Stimulated activated effector memory CD8-positive, alpha-beta T cell treated with anti-CD3 and anti-CD28 coated beads, Interleukin-12 subunit alpha, Interleukin-12 subunit beta, amount 100 ng/mL, for 72 hours (primary cell): Measurements from ENCODE around the gene ZNF516.

Source experiments
- ATAC-seq: fragments of 150-1000 bp; cut with Tn5 transposase; 2 replicates; pipeline ENCODE4 v1.10.0; 2021
- DNase-seq, 2 donors: peaks; one replicate each; pipeline ENCODE4 v3.0.0; 2021 to 2022; ENCODE audit warnings: low spot score in 2 of 2
- H3K27ac Mint-ChIP-seq: one replicate; pipeline ENCODE4 v1.8.0; 2022; ENCODE audit warnings: mild to moderate bottlenecking, mixed read lengths
- H3K36me3 Mint-ChIP-seq: one replicate; pipeline ENCODE4 v1.8.0; 2022; ENCODE audit warnings: mild to moderate bottlenecking, mixed read lengths
- H3K4me1 Mint-ChIP-seq: one replicate; pipeline ENCODE4 v1.8.0; 2022; ENCODE audit warnings: mixed read lengths
- H3K4me3 Mint-ChIP-seq: one replicate; pipeline ENCODE4 v1.8.0; 2022; ENCODE audit warnings: mild to moderate bottlenecking, mixed read lengths
- H3K9me3 Mint-ChIP-seq: one replicate; pipeline ENCODE4 v1.8.0; 2022; ENCODE audit warnings: mixed read lengths

Gene ZNF516

DNA sequence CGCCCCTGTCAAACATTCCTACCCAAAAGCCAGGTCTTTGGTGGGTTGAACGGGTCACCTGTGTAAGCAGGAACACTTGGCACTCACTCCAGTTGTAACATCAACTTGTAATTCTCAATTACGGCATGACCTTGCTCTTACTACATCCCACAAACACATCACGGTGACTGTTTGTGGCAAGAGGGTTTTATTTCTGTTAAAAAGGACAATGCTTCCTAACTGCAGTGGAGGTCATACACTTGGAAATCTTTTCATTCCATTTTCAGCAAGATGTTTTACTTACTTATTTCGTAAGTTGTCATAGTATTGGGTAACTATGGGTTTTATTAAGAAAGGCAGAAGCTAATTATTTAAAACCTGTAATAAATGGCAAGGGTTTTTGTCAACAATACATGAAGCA is 126.1 kb downstream of the ZNF516 start:
- no peak for ATAC-seq
- Mint-ChIP-seq H3K27ac (no peak overlapping the region), H3K4me3 (no peak overlapping the region), H3K4me1 (peaks cover 19% of the 10 kb centered on the region), H3K9me3 (no peaks in the 10 kb centered on the region), H3K36me3 (peaks cover 10% of the 10 kb centered on the region)
- DNase-seq: no peak

GRCh38 chr18:76368271-76368670 is 126.8 kb downstream of the ZNF516 start:
- Mint-ChIP-seq H3K9me3 (no peaks in the 10 kb centered on the region), H3K4me1 (peaks cover 18% of the 10 kb centered on the region), H3K27ac (no peak overlapping the region), H3K36me3 (peaks cover 10% of the 10 kb centered on the region), H3K4me3 (no peak overlapping the region)
- DNase-seq: no peak
- ATAC-seq: no peak

- H3K36me3 Mint-ChIP-seq: peaks cover 10% of the 10 kb centered on the region
- no peaks in the 10 kb centered on the region for H3K9me3 Mint-ChIP-seq
- no peak overlapping the region for H3K27ac Mint-ChIP-seq
- ATAC-seq: no peak
- H3K4me1 Mint-ChIP-seq: peaks cover 12% of the 10 kb centered on the region
- no peak overlapping the region for H3K4me3 Mint-ChIP-seq
- no peak for DNase-seq
Measured at GRCh38 chr18:76367168-76368125, 127.6 kb downstream of the ZNF516 start.

- Mint-ChIP-seq H3K4me1 (peaks cover 12% of the 10 kb centered on the region), H3K27ac (no peak overlapping the region), H3K9me3 (no peaks in the 10 kb centered on the region), H3K36me3 (peaks cover 16% of the 10 kb centered on the region), H3K4me3 (no peak overlapping the region)
- ATAC-seq: no peak
- DNase-seq: no peak
Measured at GRCh38 chr18:76365561-76365960, 129.5 kb downstream of the ZNF516 start.

DNA sequence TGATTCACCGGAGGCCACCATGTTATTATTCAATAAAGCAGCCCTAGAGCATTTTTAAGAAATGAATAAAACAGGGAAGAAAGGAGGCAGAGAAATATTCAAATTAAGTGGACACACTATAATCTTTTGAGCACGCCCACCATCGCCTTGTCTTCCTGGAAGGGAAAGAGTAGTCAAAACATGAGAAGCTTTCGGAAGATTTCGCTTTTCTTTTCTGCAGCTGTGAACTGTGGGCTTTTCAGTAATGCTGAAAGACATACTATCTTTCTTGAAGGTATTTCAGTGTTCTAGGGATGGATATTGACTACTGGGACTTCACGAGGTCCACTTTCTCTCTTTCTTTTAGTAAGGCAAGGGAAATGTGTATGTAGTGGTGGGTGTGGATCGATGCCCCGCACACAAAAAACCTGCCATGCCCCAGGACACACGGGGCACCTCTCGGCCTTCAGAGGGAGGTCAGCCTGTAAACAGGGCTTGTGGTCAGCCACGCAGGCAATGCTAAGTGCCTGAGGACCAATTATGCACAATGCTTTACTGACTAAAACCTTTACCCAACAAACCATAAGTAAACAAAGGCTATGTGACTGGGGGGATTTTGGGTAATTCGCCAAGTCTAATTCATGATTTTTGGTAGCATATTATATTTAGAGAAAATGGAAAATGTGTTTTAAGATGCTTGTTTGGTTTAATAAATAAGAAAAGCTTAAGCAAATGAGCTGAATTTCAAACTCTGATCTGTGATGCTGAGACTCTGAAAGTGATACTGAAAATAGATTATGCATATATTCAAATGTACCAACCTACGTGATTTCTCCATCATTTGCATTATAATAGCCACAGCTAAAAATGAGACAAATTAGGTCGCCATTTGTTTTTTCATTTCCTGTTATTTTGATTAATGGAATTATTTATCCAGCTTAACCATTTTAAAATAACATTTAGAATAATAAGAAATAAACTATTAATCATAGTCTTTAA is 130.5 kb downstream of the ZNF516 start:
- H3K27ac Mint-ChIP-seq: no peak overlapping the region
- DNase-seq (no peak), ATAC-seq (peak; percentile 73)
- H3K4me3 Mint-ChIP-seq: peak overlapping the region; percentile 25
- H3K4me1 Mint-ChIP-seq: peaks cover 12% of the 10 kb centered on the region
- peaks cover 10% of the 10 kb centered on the region for H3K36me3 Mint-ChIP-seq
- H3K9me3 Mint-ChIP-seq: no peaks in the 10 kb centered on the region

- no peak overlapping the region for H3K4me3 Mint-ChIP-seq
- ATAC-seq: no peak
- H3K36me3 Mint-ChIP-seq: peaks cover 6% of the 10 kb centered on the region
- no peaks in the 10 kb centered on the region for H3K9me3 Mint-ChIP-seq
- no peak overlapping the region for H3K27ac Mint-ChIP-seq
- peaks cover 12% of the 10 kb centered on the region for H3K4me1 Mint-ChIP-seq
- no peak for DNase-seq
Measured at GRCh38 chr18:76363436-76364120, 131.5 kb downstream of the ZNF516 start.

DNA sequence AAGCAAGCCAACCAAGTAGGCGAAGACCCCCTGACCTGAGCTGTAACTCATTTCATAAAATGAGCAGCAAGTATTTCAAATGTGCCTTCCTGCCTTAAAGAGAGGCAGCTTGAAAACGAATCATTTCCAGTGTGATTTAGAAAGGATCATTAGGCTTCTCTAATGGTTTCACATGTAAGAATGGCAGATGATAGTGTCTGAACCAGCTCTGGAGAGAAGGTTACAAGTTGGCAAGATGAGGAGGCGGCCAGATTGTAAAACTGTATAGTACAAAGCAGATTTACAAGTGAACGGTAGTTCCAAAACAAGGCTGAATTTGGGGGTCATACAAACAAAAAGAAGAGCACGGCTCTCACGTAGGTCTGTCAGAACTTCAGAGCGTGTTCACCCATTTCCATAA is 132.4 kb downstream of the ZNF516 start:
- Mint-ChIP-seq H3K36me3 (peaks cover 6% of the 10 kb centered on the region), H3K9me3 (no peaks in the 10 kb centered on the region), H3K27ac (no peak overlapping the region), H3K4me1 (peaks cover 12% of the 10 kb centered on the region), H3K4me3 (no peak overlapping the region)
- ATAC-seq (no peak), DNase-seq (no peak)

DNA sequence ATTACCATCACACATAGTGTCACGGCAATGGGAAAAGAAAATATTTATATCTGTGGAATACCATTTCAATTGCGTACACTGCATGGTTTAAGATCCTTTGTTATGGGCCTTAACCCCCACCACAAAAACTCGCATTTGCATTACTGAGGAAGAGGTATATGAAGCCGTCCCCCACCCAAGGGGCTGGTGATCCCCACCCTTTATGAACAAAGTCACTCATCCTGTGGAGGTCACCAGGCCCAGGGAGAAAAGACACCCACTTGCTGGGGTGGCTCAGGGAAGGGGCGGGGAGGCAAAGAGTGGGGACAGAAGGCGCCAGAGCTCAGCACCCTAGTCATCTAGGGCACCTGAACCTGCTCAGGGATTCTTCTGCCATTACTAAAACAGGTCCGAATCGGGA is 133.8 kb downstream of the ZNF516 start:
- Mint-ChIP-seq H3K4me3 (no peak overlapping the region), H3K36me3 (peaks cover 6% of the 10 kb centered on the region), H3K27ac (no peak overlapping the region), H3K4me1 (peaks cover 12% of the 10 kb centered on the region), H3K9me3 (no peaks in the 10 kb centered on the region)
- ATAC-seq (no peak), DNase-seq (no peak)

- Mint-ChIP-seq H3K4me3 (no peak overlapping the region), H3K36me3 (peaks cover 6% of the 10 kb centered on the region), H3K4me1 (peaks cover 12% of the 10 kb centered on the region), H3K27ac (no peak overlapping the region), H3K9me3 (no peaks in the 10 kb centered on the region)
- DNase-seq (no peak), ATAC-seq (no peak)
Measured at GRCh38 chr18:76359909-76360308, 135.1 kb downstream of the ZNF516 start.

DNA sequence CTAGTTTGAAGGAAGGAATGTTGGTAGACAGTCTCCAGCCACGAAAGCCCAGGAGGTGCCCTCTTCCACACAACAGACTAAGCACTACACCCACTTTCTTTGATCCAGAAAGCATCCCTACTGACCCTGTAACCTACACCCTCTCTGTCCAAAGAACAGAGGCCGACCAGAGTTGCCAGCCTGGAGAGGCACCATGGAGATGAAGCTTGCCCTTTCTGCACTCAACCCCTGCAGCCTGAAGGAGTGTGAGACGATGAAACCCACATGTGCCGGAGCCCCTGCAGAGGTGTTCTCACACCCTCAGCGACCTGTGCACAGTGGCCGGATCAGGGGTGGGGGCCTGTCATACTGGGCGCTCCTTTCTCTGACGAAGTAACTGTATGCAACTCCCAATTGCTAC is 136.3 kb downstream of the ZNF516 start:
- no peak for ATAC-seq
- H3K27ac Mint-ChIP-seq: no peak overlapping the region
- H3K36me3 Mint-ChIP-seq: peaks cover 6% of the 10 kb centered on the region
- H3K4me1 Mint-ChIP-seq: peaks cover 3% of the 10 kb centered on the region
- no peak overlapping the region for H3K4me3 Mint-ChIP-seq
- no peaks in the 10 kb centered on the region for H3K9me3 Mint-ChIP-seq
- DNase-seq: no peak

DNA sequence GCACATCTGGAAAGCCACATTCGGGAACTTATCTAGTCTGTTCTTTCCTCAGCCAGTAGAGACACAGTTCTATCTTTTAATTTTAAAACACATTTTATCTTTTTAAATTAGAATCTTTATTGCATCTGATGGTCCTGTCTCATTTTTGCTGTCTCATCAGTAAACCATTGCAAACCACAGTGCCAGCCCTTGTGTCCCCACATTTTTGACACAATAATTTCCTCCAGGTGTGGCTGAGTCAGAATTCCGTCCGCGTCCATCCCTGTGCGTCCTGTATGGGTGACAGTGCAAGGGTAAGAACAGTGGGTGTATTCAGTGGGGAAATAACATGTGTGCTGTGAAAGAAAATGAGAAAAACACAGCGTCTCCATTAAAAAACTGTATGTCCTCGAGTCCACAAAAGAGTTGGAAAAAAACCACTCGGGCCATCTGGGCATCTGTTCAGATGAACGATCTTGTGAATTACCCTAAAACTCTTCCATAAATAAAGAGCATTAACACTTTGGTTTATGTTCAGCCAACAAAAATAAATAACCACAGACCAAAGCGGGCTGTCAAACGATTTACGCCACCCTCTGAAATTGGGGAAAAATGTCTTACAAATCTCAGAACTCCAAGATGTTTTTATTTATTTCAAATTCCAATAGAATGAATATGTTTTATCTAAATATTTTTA is 137.3 kb downstream of the ZNF516 start:
- no peak overlapping the region for H3K27ac Mint-ChIP-seq
- ATAC-seq (no peak), DNase-seq (no peak)
- no peak overlapping the region for H3K4me3 Mint-ChIP-seq
- no peaks in the 10 kb centered on the region for H3K9me3 Mint-ChIP-seq
- H3K4me1 Mint-ChIP-seq: no peaks in the 10 kb centered on the region
- peaks cover 6% of the 10 kb centered on the region for H3K36me3 Mint-ChIP-seq

- DNase-seq: no peak
- no peak for ATAC-seq
- no peaks in the 10 kb centered on the region for H3K4me1 Mint-ChIP-seq
- peaks cover 6% of the 10 kb centered on the region for H3K36me3 Mint-ChIP-seq
- H3K4me3 Mint-ChIP-seq: no peak overlapping the region
- H3K9me3 Mint-ChIP-seq: no peaks in the 10 kb centered on the region
- no peak overlapping the region for H3K27ac Mint-ChIP-seq
Measured at GRCh38 chr18:76357174-76357573, 137.9 kb downstream of the ZNF516 start.

DNA sequence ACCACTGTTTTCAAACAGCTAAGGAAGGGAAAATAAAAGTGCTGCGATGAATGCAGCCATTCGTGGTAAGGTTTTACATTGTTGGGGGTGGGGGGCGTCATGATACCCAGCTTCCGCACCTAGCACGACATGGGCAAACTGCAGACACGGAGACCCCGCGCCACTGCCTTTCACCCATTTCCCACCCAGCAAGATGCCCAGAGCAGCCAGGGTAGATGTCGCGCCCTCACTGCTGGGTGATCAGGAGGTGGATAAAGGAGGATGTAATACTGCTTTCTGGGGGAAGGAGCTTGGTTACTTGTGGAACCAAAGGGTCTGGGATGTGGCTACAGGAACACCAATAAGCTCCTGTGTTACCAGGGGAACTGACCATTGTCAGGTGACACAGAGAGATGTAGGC is 138.4 kb downstream of the ZNF516 start:
- H3K9me3 Mint-ChIP-seq: no peaks in the 10 kb centered on the region
- DNase-seq: peak in 1 of 2 donors; percentile 25
- H3K36me3 Mint-ChIP-seq: peaks cover 1% of the 10 kb centered on the region
- no peak for ATAC-seq
- H3K4me1 Mint-ChIP-seq: no peaks in the 10 kb centered on the region
- H3K27ac Mint-ChIP-seq: no peak overlapping the region
- H3K4me3 Mint-ChIP-seq: no peak overlapping the region

- H3K4me3 Mint-ChIP-seq: no peak overlapping the region
- no peaks in the 10 kb centered on the region for H3K36me3 Mint-ChIP-seq
- no peaks in the 10 kb centered on the region for H3K9me3 Mint-ChIP-seq
- ATAC-seq: no peak
- DNase-seq: no peak
- peaks cover 1% of the 10 kb centered on the region for H3K4me1 Mint-ChIP-seq
- peak overlapping the region; percentile 6 for H3K27ac Mint-ChIP-seq
Measured at GRCh38 chr18:76354348-76354747, 140.7 kb downstream of the ZNF516 start.
